Upper lobe of left lung (tissue), 4 donors: ENCODE data around the gene CTAG1A.

Experiments used
- CTCF ChIP-seq, 6 experiments: fragments of 450-650 bp in 4 of 6; fragments of 200-600 bp in 2 of 6; sonication (generic) in 2 of 6; IDR thresholded peaks; one replicate each; pipeline ENCODE4 v1.5.1; 2016 to 2019; ENCODE audit warnings: antibody characterized with exemption in 6 of 6
- EP300 ChIP-seq, 4 donors: sonication (generic); formaldehyde crosslinking; IDR thresholded peaks; one replicate each; pipeline ENCODE4 v1.5.1; 2017; ENCODE audit warnings: antibody characterized with exemption in 4 of 4, control low read depth in 2 of 4
- POLR2A ChIP-seq, 4 donors: fragments of 450-650 bp; IDR thresholded peaks; one replicate each; pipeline ENCODE4 v1.5.1; 2016 to 2017; ENCODE audit warnings: antibody characterized with exemption in 4 of 4, mild to moderate bottlenecking in 2 of 4
- POLR2AphosphoS5 ChIP-seq, 2 donors: sonication (generic); formaldehyde crosslinking; IDR thresholded peaks; one replicate each; pipeline ENCODE4 v1.5.1; 2017; ENCODE audit warnings: antibody characterized with exemption in 2 of 2

GRCh38 chrX:154548028-154548316 is 37.0 kb upstream of the CTAG1A start:
- TF ChIP-seq CTCF (IDR thresholded peaks at IDR 0.05) (no peak), POLR2AphosphoS5 (IDR thresholded peaks at IDR 0.05) (no peak), POLR2A (IDR thresholded peaks at IDR 0.05) (no peak), EP300 (IDR thresholded peaks at IDR 0.05) (no peak)
